ENCODE measurements around the gene PLAAT3. TPM values are rescaled to one million over a fixed set of nuclear protein-coding genes. Genes with fewer than 3 reads are reported as not detected.

PLAAT3 gene
- total RNA-seq, 2 donors from 2014 or later = 111 TPM

DNA sequence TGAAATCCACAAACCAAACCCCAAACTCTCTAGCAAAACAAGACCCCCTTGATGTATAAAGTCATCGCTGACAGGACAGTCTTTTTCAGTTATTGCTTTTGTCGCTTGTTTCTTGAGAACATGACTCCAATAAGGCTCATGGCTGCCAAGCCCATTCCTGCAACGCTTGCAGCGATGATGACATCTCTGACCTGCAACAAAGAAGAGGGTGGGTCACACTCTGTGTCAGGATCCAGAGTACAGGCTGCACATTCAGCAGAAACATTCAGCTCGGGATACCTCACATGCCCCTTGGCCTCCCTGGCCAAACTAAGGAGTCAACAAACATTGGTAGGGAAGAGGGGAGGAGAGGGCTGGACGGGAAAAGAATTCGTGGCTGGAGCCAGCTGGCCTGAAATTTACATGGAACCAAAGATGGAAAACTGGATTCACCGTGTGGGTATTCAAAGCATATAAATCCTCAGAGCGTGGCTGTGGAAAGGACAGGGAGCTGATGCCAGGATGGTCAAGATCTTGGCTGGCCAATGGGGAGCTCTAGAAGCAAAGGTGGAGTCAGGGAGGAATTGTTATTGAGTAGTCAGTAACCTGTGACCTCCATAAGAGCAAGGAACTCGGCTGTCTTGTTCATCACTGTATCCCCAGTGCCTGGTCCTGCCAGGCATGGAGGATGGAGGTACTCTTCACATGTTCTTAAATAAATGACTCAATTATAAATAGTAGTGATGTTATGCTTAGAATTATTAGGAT is 39.2 kb downstream of the PLAAT3 start:
- H3K27me3 ChIP-seq = no peaks in the 10 kb centered on the region
- peaks cover 0 to 19% of the 10 kb centered on the region in 2 donors for H3K4me1 ChIP-seq
- H3K27ac ChIP-seq = peak overlapping the region; percentile 47 to 57
- peaks cover 0 to 5% of the 10 kb centered on the region in 2 donors for H3K9me3 ChIP-seq
- peak; percentile 79 for DNase-seq (ENCODE audit: low spot score)
- TF ChIP-seq, protein P1, sequence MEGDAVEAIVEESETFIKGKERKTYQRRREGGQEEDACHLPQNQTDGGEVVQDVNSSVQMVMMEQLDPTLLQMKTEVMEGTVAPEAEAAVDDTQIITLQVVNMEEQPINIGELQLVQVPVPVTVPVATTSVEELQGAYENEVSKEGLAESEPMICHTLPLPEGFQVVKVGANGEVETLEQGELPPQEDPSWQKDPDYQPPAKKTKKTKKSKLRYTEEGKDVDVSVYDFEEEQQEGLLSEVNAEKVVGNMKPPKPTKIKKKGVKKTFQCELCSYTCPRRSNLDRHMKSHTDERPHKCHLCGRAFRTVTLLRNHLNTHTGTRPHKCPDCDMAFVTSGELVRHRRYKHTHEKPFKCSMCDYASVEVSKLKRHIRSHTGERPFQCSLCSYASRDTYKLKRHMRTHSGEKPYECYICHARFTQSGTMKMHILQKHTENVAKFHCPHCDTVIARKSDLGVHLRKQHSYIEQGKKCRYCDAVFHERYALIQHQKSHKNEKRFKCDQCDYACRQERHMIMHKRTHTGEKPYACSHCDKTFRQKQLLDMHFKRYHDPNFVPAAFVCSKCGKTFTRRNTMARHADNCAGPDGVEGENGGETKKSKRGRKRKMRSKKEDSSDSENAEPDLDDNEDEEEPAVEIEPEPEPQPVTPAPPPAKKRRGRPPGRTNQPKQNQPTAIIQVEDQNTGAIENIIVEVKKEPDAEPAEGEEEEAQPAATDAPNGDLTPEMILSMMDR (IDR thresholded peaks at IDR 0.05) = no peak
- peaks cover 11% of the 10 kb centered on the region for H3K36me3 ChIP-seq
- H3K4me3 ChIP-seq = peak overlapping the region; percentile 3 to 30

DNA sequence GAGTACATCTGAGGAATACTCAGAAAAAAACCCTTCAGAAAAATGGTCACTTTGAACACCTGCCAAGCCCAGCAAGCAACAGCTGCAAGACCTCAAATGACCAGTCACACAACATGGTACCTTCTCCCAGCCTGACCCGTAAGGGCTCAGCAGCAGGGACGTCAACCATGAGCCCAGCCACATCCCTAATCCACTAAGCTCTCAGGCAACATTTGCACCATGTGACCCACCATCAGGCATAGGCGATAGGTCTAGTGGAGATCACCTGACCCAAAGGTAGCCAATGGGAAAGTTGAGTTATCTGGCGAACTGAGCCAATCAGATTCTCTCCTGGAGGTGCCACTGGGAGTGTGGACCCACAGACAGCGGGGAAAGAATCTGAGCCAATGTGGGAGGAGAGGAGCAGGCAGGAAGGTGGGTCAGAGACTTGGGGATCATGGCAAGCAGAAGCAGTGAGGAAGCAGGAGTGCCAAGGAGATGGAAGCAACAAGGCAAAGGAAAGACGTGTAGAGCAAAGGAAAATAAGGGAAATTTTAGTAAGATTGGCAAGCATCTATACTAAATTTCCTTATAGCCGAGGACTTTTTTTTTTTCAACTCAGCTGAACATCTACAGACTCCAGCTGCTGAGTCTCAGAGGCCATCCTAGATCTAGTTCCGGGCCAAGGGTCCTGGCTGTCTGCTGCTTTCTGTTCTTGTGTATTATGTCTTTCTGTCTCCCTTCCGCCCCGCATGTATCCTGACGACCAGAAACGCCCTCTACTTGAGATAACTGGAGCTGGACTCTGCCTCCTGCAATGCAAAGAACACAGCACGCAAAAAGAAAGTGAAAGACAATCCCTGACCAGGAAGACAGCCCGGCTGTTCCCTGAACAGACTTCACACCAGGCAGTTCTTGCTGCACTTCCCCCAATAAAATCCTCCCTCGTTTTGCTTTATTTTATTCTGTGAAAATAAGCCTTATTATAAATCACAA is 40.1 kb downstream of the PLAAT3 start:
- Histone ChIP-seq H3K4me1 (peaks cover 0 to 19% of the 10 kb centered on the region in 2 donors), H3K4me3 (peak overlapping the region; percentile 3 to 30), H3K27me3 (no peaks in the 10 kb centered on the region), H3K36me3 (peaks cover 7% of the 10 kb centered on the region), H3K27ac (peak overlapping the region; percentile 47 to 57), H3K9me3 (no peaks in the 10 kb centered on the region)
- no peak for DNase-seq (ENCODE audit: low spot score)
- TF ChIP-seq, protein P1 (IDR thresholded peaks at IDR 0.05) = peak in 1 of 2 donors; percentile 30

DNA sequence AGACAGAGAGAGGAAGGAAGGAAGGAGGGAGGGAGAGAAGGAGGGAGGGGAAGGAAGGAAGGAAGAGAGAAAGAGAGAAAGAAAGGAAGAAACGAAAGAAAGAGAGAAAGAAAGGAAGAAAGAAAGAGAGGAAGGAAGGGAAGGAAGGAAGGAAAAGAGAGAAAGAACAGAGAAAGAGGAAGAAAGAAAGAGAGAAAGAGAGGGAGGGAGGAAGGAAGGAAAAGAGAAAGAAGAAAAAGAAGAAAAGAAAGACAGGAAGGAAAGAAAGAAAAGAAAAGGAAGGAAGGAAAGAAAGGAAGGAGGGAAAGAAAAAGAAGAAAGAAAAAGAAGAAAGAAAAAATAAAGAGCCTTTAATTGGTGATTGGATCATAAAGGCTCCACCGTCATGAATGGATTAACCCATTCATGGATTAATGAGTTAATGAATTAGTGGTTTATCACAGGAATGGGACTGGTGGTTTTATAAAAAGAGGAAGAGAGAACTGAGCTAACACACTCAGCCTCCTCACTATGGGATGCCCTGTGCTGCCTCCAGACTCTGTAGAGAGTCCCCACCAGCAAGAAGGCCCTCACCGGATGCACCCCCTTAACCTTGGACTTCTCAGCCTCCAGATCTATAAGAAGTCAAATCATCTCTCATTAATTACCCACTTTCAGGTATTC is 42.1 kb downstream of the PLAAT3 start:
- Histone ChIP-seq H3K4me3 (no peak overlapping the region), H3K27me3 (no peaks in the 10 kb centered on the region), H3K4me1 (peaks cover 0 to 38% of the 10 kb centered on the region in 2 donors), H3K9me3 (no peaks in the 10 kb centered on the region), H3K36me3 (peaks cover 7% of the 10 kb centered on the region), H3K27ac (no peak overlapping the region)
- no peak for DNase-seq (ENCODE audit: low spot score)
- TF ChIP-seq, protein P1 (IDR thresholded peaks at IDR 0.05) = no peak

DNA sequence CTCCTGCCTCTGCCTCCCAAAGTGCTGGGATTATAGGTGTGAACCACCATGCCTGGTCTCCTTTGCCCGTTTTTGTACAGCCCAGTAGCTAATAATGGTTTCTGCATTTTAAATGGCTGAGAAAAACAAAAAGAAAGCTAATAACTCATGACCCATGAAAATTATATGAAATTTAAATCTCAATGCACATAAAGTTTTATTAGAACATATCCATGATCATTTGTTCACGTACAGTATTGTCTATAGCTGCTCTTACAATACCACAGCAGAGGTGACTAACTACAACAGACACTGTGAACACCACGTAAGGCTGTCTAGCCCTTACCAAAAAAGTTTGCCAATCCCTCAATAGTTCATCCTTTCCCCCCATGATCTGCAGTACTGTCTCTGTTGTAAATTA is 44.7 kb downstream of the PLAAT3 start:
- H3K4me3 ChIP-seq = no peak overlapping the region
- H3K27ac ChIP-seq = no peak overlapping the region
- H3K27me3 ChIP-seq = no peaks in the 10 kb centered on the region
- TF ChIP-seq, protein P1 (IDR thresholded peaks at IDR 0.05) = no peak
- H3K4me1 ChIP-seq = peaks cover 0 to 35% of the 10 kb centered on the region in 2 donors
- peaks cover 7% of the 10 kb centered on the region for H3K36me3 ChIP-seq
- no peak for DNase-seq (ENCODE audit: low spot score)
- H3K9me3 ChIP-seq = no peaks in the 10 kb centered on the region

DNA sequence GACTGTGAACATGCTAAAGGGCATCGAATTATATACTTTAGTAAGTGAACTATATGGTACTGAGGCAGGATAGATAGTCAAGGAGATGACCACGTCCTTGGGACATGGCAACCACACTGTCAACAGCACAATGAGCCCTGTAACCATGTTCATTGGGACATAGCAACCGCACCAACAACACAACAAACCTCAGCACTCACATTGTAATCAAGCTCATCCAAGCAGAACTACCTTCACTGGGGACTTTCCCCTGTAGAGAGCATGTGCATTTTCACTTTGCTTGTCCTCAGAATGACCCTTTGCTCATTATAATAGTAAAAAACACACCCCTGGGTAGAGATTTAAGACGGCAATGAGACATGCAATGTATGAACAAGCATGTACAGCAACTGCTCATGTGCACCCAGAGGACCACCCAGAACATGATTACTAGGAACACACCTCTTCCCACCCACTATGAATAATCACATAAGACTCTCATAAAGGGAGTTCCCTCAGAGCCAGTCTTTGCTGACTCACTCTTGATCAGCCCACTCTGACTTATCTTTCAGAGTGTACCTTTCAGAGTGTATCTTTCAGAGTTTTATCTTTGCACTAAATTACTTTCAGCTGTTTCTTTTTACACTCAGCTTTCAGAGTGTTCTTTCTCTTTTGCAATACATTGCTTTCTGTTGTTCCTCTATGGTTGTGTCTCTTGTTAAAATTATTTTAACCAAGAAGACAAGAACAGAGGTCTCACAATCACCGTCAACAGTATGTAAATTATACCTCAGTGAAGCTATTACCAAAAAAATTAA is 47.0 kb downstream of the PLAAT3 start:
- TF ChIP-seq, protein P1 (IDR thresholded peaks at IDR 0.05) = no peak
- H3K27ac ChIP-seq = peak overlapping the region; percentile 43 to 68
- H3K4me3 ChIP-seq = no peak overlapping the region
- no peaks in the 10 kb centered on the region for H3K27me3 ChIP-seq
- H3K4me1 ChIP-seq = peaks cover 0 to 25% of the 10 kb centered on the region in 2 donors
- H3K9me3 ChIP-seq = no peaks in the 10 kb centered on the region
- peak; percentile 60 for DNase-seq (ENCODE audit: low spot score)
- no peaks in the 10 kb centered on the region for H3K36me3 ChIP-seq
